Endothelial cell of umbilical vein (primary cell): Measurements from ENCODE around the gene NUDT13. TPM values are rescaled to one million over a fixed set of nuclear protein-coding genes. Genes with fewer than 3 reads are reported as not detected.
A peak's percentile ranks its signal among the peaks of the same experiment; 100 is the strongest.

Source experiments
- BruUV-seq: library from RNA; stranded (reverse); fragments of 400-500 nt; replicated peaks from 2 replicates; lab custom pipeline; 2021; lab: Mats Ljungman, UMichigan
- CTCF ChIA-PET: fragments of 300-600, 350-600 bp; sonication (Branson Sonifier 250); formaldehyde crosslinking; loops from one replicate; lab custom pipeline; 2021; ENCODE audit warnings: antibody characterized with exemption, inconsistent platforms; lab: Charles Lee
- POLR2A ChIA-PET: fragments of 300-600, 350-600 bp; sonication (Branson Sonifier 250); formaldehyde crosslinking; loops from one replicate; lab custom pipeline; 2021; ENCODE audit warnings: antibody characterized with exemption, inconsistent platforms; lab: Charles Lee
- DNase-seq: peaks from one replicate; pipeline ENCODE4 v3.0.0-alpha.2; 2011; ENCODE audit warnings: low read depth, low spot score
- FAIRE-seq: peaks from 2 replicates; lab custom pipeline; 2011; peaks lifted over from hg19 to GRCh38; lab: Jason Lieb, UNC
- H2AFZ ChIP-seq: 2 replicates; pipeline ENCODE4 v1.6.0; 2012; ENCODE audit warnings: low read depth, low read length, control low read depth, inconsistent platforms
- H3K27ac ChIP-seq: 2 replicates; pipeline ENCODE4 v1.5.1; 2011; ENCODE audit warnings: low read depth, mild to moderate bottlenecking, control low read depth, low read length, moderate library complexity; ENCODE audit not compliant: insufficient read depth
- H3K27me3 ChIP-seq, 2 experiments: 2 replicates each; pipeline versions ENCODE4 v1.6.0 to v1.6.1; 2011; ENCODE audit warnings: low read length in 2 of 2, mixed read lengths in 1 of 2; ENCODE audit not compliant: control insufficient read depth in 2 of 2, insufficient read depth in 2 of 2
- H3K36me3 ChIP-seq, 2 experiments: 2 replicates in 1 of 2; 3 replicates in 1 of 2; pipeline ENCODE4 v1.5.1; 2011; ENCODE audit warnings: low read length in 2 of 2, mild to moderate bottlenecking in 1 of 2, moderate library complexity in 1 of 2; ENCODE audit not compliant: control insufficient read depth in 2 of 2, insufficient read depth in 2 of 2; ENCODE audit errors: extremely low read depth in 1 of 2
- H3K4me1 ChIP-seq: 3 replicates; pipeline ENCODE4 v1.5.1; 2011; ENCODE audit warnings: mild to moderate bottlenecking, low read length; ENCODE audit not compliant: control insufficient read depth, insufficient read depth; ENCODE audit errors: extremely low read depth
- H3K4me2 ChIP-seq: 2 replicates; pipeline ENCODE4 v1.6.1; 2011; ENCODE audit warnings: low read length, control low read depth, mixed read lengths; ENCODE audit not compliant: insufficient read depth
- H3K4me3 ChIP-seq, 3 experiments: fragments of 200-600 bp in 1 of 3; sonication (generic), shearing (Covaris generic) in 1 of 3; replicated peaks in 1 of 3; 2 replicates each; pipeline ENCODE4 v1.5.1; 2011 to 2016; ENCODE audit warnings: control low read depth in 3 of 3, low read length in 3 of 3, mild to moderate bottlenecking in 2 of 3, inconsistent platforms in 1 of 3, low read depth in 1 of 3, moderate library complexity in 1 of 3; ENCODE audit not compliant: insufficient read depth in 1 of 3
- H3K79me2 ChIP-seq: 2 replicates; pipeline ENCODE4 v1.6.0; 2012; ENCODE audit warnings: low read length, inconsistent platforms; ENCODE audit not compliant: control insufficient read depth, insufficient read depth
- H3K9ac ChIP-seq: replicated peaks from 2 replicates; pipeline ENCODE3; 2011; ENCODE audit warnings: low read length, control low read depth; ENCODE audit not compliant: insufficient read depth; ENCODE audit errors: extremely low read depth
- H3K9me1 ChIP-seq: replicated peaks from 3 replicates; pipeline ENCODE4 v1.6.0; 2011; ENCODE audit warnings: mild to moderate bottlenecking, low read length; ENCODE audit not compliant: control insufficient read depth, insufficient read depth; ENCODE audit errors: extremely low read depth
- H3K9me3 ChIP-seq: replicated peaks from 2 replicates; pipeline ENCODE4 v1.5.1; 2012; ENCODE audit warnings: low read length, inconsistent platforms; ENCODE audit not compliant: control insufficient read depth, insufficient read depth
- H4K20me1 ChIP-seq: replicated peaks from 2 replicates; pipeline ENCODE3; 2011; ENCODE audit warnings: mild to moderate bottlenecking, low read length; ENCODE audit not compliant: control insufficient read depth, insufficient read depth; ENCODE audit errors: extremely low read depth
- CTCF ChIP-seq, 2 donors: IDR thresholded peaks; 1 replicate in 1 of 2; 2 replicates in 1 of 2; pipeline ENCODE4 v1.5.1; 2011; ENCODE audit warnings: low read length in 2 of 2, mild to moderate bottlenecking in 2 of 2, moderate library complexity in 2 of 2, control low read depth in 1 of 2, inconsistent platforms in 1 of 2, low read depth in 1 of 2; ENCODE audit not compliant: insufficient read depth in 1 of 2; ENCODE audit errors: extremely low read depth in 1 of 2
- EZH2 ChIP-seq: IDR thresholded peaks from 2 replicates; pipeline ENCODE4 v1.6.1; 2012; ENCODE audit warnings: borderline replicate concordance, low read depth, mild to moderate bottlenecking, moderate library complexity, low read length, inconsistent platforms; ENCODE audit not compliant: severe bottlenecking
- FOS ChIP-seq: IDR thresholded peaks from 2 replicates; pipeline ENCODE4 v1.6.1; 2011; ENCODE audit warnings: mild to moderate bottlenecking, low read length, moderate library complexity, borderline replicate concordance; ENCODE audit not compliant: insufficient read depth
- GATA2 ChIP-seq: IDR thresholded peaks from 2 replicates; pipeline ENCODE4 v1.7.0; 2011; ENCODE audit warnings: low read depth, mild to moderate bottlenecking, moderate library complexity, mixed read lengths, low read length; ENCODE audit not compliant: insufficient read length, insufficient read depth
- JUN ChIP-seq: IDR thresholded peaks from 2 replicates; pipeline ENCODE4 v1.6.1; 2011; ENCODE audit warnings: borderline replicate concordance, low read depth; ENCODE audit not compliant: insufficient read length, insufficient read depth
- MAX ChIP-seq: IDR thresholded peaks from 2 replicates; pipeline ENCODE4 v1.6.1; 2011; ENCODE audit not compliant: insufficient read depth, insufficient read length
- MYC ChIP-seq: IDR thresholded peaks from one replicate; pipeline ENCODE4 v1.6.1; 2011; ENCODE audit warnings: mild to moderate bottlenecking, low read depth, low read length
- POLR2A ChIP-seq: IDR thresholded peaks from 2 replicates; pipeline ENCODE4 v1.6.1; 2012; ENCODE audit warnings: low read depth, mild to moderate bottlenecking, control low read depth, low read length
- POLR2AphosphoS5 ChIP-seq: IDR thresholded peaks from 2 replicates; pipeline ENCODE4 v1.6.1; 2012; ENCODE audit warnings: low read depth, mild to moderate bottlenecking, control low read depth, low read length, moderate library complexity; ENCODE audit not compliant: insufficient read depth
- dilution Hi-C: fragments of 300-500 bp; cut with MboI; formaldehyde crosslinking; loops from one replicate; pipeline ENCODE4 v1.15.0; 2019; ENCODE audit warnings: low sequenced_read_pairs; ENCODE audit not compliant: extremely low pct_ligation_motif_present
- intact Hi-C: fragments of 100-400 bp; cut with micrococcal nuclease; formaldehyde crosslinking; loops from one replicate; pipeline ENCODE4 v1.10.0; 2022
- polyA plus RNA-seq, 4 experiments: library from polyadenylated mRNA; depleted of rRNA in 3 of 4; stranded (reverse) in 3 of 4; unstranded in 1 of 4; fragments of >200 nt; gene quantifications; 2 replicates each; pipeline versions ENCODE4 v1.2.1 to v1.2.3, GENCODE V29; 2011 to 2012; ENCODE audit warnings: missing spikeins in 1 of 4
- total RNA-seq: library from RNA; stranded (reverse); gene quantifications from 2 replicates; pipeline ENCODE4 v1.2.3, GENCODE V29; 2021

The NUDT13 gene
- total and polyA plus RNA-seq, 2 donors (not counting 3 experiments of a cell fraction or from before 2014, with no cell fraction given), result 1.6 to 2.3 TPM

- ChIA-PET POLR2A (no interaction called here), CTCF (interaction anchor here (1.6 kb wide), 1 partner anchor 23 kb away, joined by 5 read pairs; the partner anchor contains the start of gene P4HA1)
- Histone ChIP-seq H3K4me1 (peaks cover 18% of the 10 kb centered on the region), H3K4me3 (no peak overlapping the region), H3K27me3 (no peaks in the 10 kb centered on the region), H3K9me1 (no peaks in the 10 kb centered on the region), H3K79me2 (peaks cover 7% of the 10 kb centered on the region), H3K36me3 (no peaks in the 10 kb centered on the region), H3K27ac (no peak overlapping the region), H3K9me3 (no peaks in the 10 kb centered on the region), H2AFZ (no peak overlapping the region), H3K9ac (no peak overlapping the region), H4K20me1 (no peaks in the 10 kb centered on the region), H3K4me2 (no peak overlapping the region)
- FAIRE-seq (no peak), DNase-seq (peak; percentile 31)
- BruUV-seq, result no TSS peak
- intact Hi-C loops (no loop called here), dilution Hi-C loops (no loop called here)
- TF ChIP-seq POLR2A, result no peak
- TF ChIP-seq FOS, result peak; percentile 10
Observed at GRCh38 chr10:73073627-73074026, 36.6 kb upstream of the NUDT13 start.

GRCh38 chr10:73075829-73076228 is 34.4 kb upstream of the NUDT13 start:
- Histone ChIP-seq H3K4me1 (peaks cover 18% of the 10 kb centered on the region), H4K20me1 (no peaks in the 10 kb centered on the region), H3K4me2 (no peak overlapping the region), H3K9me3 (no peaks in the 10 kb centered on the region), H3K9me1 (no peaks in the 10 kb centered on the region), H3K27ac (no peak overlapping the region), H3K9ac (no peak overlapping the region), H2AFZ (no peak overlapping the region), H3K79me2 (peaks cover 20% of the 10 kb centered on the region), H3K36me3 (no peaks in the 10 kb centered on the region), H3K4me3 (no peak overlapping the region), H3K27me3 (no peaks in the 10 kb centered on the region)
- CTCF ChIA-PET, result no interaction called here
- dilution Hi-C loops, result no loop called here
- no TSS peak for BruUV-seq
- FAIRE-seq (no peak), DNase-seq (no peak)
- POLR2A ChIA-PET, result no interaction called here
- no peak for TF ChIP-seq JUN
- TF ChIP-seq GATA2, result no peak
- no peak for TF ChIP-seq CTCF (IDR thresholded peaks at IDR 0.05; ENCODE audit: extremely low read depth in 1 of 2, insufficient read depth in 1 of 2, low read depth in 1 of 2, low read length in 2 of 2)
- TF ChIP-seq POLR2AphosphoS5, result no peak
- TF ChIP-seq MYC, result no peak
- no peak for TF ChIP-seq EZH2
- TF ChIP-seq MAX, result no peak
- TF ChIP-seq FOS, result no peak
- no peak for TF ChIP-seq POLR2A
- intact Hi-C loops, result no loop called here
